MM.1S (cell line): ENCODE data around the gene CBFA2T3.
A peak's percentile ranks its signal among the peaks of the same experiment; 100 is the strongest.

Source experiments
- DNase-seq: peaks from one replicate; pipeline ENCODE4 v3.0.0-alpha.2; 2015
- H2AFZ ChIP-seq: fragments of 300-600 bp; sonication (generic); 2 replicates; pipeline ENCODE4 v1.6.0; 2016; ENCODE audit warnings: antibody characterized with exemption, low read length
- H3F3A ChIP-seq: fragments of 300-600 bp; sonication (generic); 2 replicates; pipeline ENCODE4 v1.6.1; 2016; ENCODE audit warnings: mild to moderate bottlenecking, antibody characterized with exemption, low read length, moderate library complexity, mixed read lengths; ENCODE audit not compliant: insufficient read depth
- H3K27ac ChIP-seq: fragments of 300-600 bp; sonication (generic); 2 replicates; pipeline ENCODE4 v1.5.1; 2016; ENCODE audit warnings: mild to moderate bottlenecking, low read length
- H3K27me3 ChIP-seq: fragments of 300-600 bp; sonication (generic); replicated peaks from 2 replicates; pipeline ENCODE4 v1.6.0; 2016; ENCODE audit warnings: low read length; ENCODE audit not compliant: insufficient read depth
- H3K36me3 ChIP-seq: fragments of 300-600 bp; sonication (generic); replicated peaks from 2 replicates; pipeline ENCODE4 v1.6.1; 2016; ENCODE audit warnings: mild to moderate bottlenecking, low read length, mixed read lengths; ENCODE audit not compliant: insufficient read depth
- H3K4me1 ChIP-seq: fragments of 300-600 bp; sonication (generic); 2 replicates; pipeline ENCODE4 v1.6.1; 2016; ENCODE audit warnings: low read length, mixed read lengths
- H3K4me2 ChIP-seq: fragments of 300-600 bp; sonication (generic); 2 replicates; pipeline ENCODE4 v1.6.0; 2016; ENCODE audit warnings: low read depth, low read length
- H3K4me3 ChIP-seq: fragments of 300-600 bp; sonication (generic); 2 replicates; pipeline ENCODE4 v1.5.1; 2016; ENCODE audit warnings: low read length, mixed read lengths
- H3K79me2 ChIP-seq: fragments of 300-600 bp; sonication (generic); 2 replicates; pipeline ENCODE4 v1.6.1; 2016; ENCODE audit warnings: mixed run types, low read length, mixed read lengths
- H3K9ac ChIP-seq: fragments of 300-600 bp; sonication (generic); 2 replicates; pipeline ENCODE4 v1.6.1; 2016; ENCODE audit warnings: low read length, mixed read lengths
- H3K9me2 ChIP-seq: fragments of 300-600 bp; sonication (generic); replicated peaks from 2 replicates; pipeline ENCODE4 v1.6.1; 2016; ENCODE audit warnings: mild to moderate bottlenecking, low read length, mixed read lengths; ENCODE audit not compliant: insufficient read depth
- H3K9me3 ChIP-seq: fragments of 300-600 bp; sonication (generic); replicated peaks from 2 replicates; pipeline ENCODE4 v1.6.1; 2016; ENCODE audit warnings: mild to moderate bottlenecking, low read length, mixed read lengths; ENCODE audit not compliant: insufficient read depth
- H4K20me1 ChIP-seq: fragments of 300-600 bp; sonication (generic); 2 replicates; pipeline ENCODE4 v1.6.1; 2016; ENCODE audit warnings: mild to moderate bottlenecking, low read length, moderate library complexity, mixed read lengths; ENCODE audit not compliant: insufficient read depth
- EZH2 ChIP-seq: fragments of 300-600 bp; sonication (generic); optimal IDR thresholded peaks from 2 replicates; pipeline ENCODE3; 2017; ENCODE audit warnings: low read depth, mild to moderate bottlenecking, antibody characterized with exemption, low read length, mixed read lengths
- EZH2phosphoT487 ChIP-seq: fragments of 300-600 bp; sonication (generic); IDR thresholded peaks from 2 replicates; pipeline ENCODE4 v1.6.1; 2018; ENCODE audit warnings: antibody characterized with exemption, low read length
- TF ChIP-seq, protein P1 (sequence below): fragments of 300-600 bp; sonication (generic); IDR thresholded peaks from 2 replicates; pipeline ENCODE4 v1.5.1; 2016; ENCODE audit warnings: antibody characterized with exemption, low read length, mixed read lengths

The CBFA2T3 gene

DNA sequence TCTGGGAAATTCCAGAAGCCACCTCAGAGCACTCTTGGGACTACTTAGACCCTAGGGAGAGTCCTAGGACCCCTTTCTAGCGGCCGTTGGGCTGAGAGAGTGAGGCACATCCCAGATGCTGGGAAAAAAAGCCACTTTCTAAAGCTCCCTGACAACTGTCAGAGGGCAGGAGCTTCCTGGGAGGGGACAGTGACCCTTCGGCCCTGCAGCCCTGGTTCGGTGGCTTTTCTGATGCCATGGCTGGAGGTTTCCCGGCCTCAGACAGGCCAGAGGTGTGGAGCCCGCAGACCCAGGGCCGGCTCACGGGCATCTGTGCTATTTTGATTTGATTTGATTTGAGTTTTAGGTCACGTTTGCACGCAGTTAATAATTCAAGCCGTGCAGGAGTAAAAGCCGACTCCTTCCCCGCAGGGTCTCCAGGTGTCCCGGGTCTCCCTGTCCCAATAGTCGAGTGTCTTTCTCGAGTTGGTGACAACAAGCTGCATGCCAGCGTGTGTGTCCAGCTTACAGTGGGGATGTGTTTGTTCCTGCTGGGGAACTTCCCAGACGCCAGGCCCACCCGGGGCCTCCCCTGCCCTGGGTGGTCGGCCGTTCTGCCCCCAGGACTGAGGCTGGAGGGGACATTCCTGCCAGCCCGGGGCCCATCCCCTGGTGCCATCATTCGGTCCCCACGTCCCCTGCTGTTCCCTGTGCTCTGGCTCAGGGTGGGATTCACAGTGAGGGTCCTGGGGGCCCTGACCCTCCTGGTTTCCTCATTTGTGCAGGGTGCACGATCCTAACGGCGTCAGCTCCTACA lies 1.0 kb upstream of the CBFA2T3 start:
- Histone ChIP-seq H3K9ac (peak overlapping the region; percentile 83), H4K20me1 (no peaks in the 10 kb centered on the region), H3K4me2 (peak overlapping the region; percentile 95), H3K9me3 (no peaks in the 10 kb centered on the region), H2AFZ (no peak overlapping the region), H3F3A (peaks cover 12% of the 10 kb centered on the region; the same call in 1 of the 2 replicates), H3K4me1 (peaks cover 7% of the 10 kb centered on the region; the same call in 1 of the 2 replicates), H3K79me2 (peaks cover 61% of the 10 kb centered on the region), H3K9me2 (no peaks in the 10 kb centered on the region), H3K27me3 (no peaks in the 10 kb centered on the region), H3K27ac (peak overlapping the region; percentile 88), H3K4me3 (peak overlapping the region; percentile 79), H3K36me3 (no peaks in the 10 kb centered on the region)
- TF ChIP-seq EZH2 (no peak), EZH2phosphoT487 (no peak)
- TF ChIP-seq, protein P1, sequence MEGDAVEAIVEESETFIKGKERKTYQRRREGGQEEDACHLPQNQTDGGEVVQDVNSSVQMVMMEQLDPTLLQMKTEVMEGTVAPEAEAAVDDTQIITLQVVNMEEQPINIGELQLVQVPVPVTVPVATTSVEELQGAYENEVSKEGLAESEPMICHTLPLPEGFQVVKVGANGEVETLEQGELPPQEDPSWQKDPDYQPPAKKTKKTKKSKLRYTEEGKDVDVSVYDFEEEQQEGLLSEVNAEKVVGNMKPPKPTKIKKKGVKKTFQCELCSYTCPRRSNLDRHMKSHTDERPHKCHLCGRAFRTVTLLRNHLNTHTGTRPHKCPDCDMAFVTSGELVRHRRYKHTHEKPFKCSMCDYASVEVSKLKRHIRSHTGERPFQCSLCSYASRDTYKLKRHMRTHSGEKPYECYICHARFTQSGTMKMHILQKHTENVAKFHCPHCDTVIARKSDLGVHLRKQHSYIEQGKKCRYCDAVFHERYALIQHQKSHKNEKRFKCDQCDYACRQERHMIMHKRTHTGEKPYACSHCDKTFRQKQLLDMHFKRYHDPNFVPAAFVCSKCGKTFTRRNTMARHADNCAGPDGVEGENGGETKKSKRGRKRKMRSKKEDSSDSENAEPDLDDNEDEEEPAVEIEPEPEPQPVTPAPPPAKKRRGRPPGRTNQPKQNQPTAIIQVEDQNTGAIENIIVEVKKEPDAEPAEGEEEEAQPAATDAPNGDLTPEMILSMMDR: no peak
- DNase-seq: no peak

GRCh38 chr16:88976366-88977017 lies 515 bp downstream of the CBFA2T3 start:
- Histone ChIP-seq H2AFZ (no peak overlapping the region), H3K9me2 (no peaks in the 10 kb centered on the region), H3K9ac (peak overlapping the region; percentile 83), H3K4me3 (peak overlapping the region; percentile 79), H3K79me2 (peaks cover 76% of the 10 kb centered on the region), H4K20me1 (no peaks in the 10 kb centered on the region), H3K27ac (peak overlapping the region; percentile 88; the same call in 1 of the 2 replicates), H3K27me3 (no peaks in the 10 kb centered on the region), H3K36me3 (no peaks in the 10 kb centered on the region), H3K9me3 (no peaks in the 10 kb centered on the region), H3F3A (peaks cover 12% of the 10 kb centered on the region; the same call in 1 of the 2 replicates), H3K4me1 (peaks cover 7% of the 10 kb centered on the region; the same call in 1 of the 2 replicates), H3K4me2 (peak overlapping the region; percentile 95)
- TF ChIP-seq EZH2: no peak
- TF ChIP-seq, protein P1: no peak
- peak; percentile 38 for DNase-seq

DNA sequence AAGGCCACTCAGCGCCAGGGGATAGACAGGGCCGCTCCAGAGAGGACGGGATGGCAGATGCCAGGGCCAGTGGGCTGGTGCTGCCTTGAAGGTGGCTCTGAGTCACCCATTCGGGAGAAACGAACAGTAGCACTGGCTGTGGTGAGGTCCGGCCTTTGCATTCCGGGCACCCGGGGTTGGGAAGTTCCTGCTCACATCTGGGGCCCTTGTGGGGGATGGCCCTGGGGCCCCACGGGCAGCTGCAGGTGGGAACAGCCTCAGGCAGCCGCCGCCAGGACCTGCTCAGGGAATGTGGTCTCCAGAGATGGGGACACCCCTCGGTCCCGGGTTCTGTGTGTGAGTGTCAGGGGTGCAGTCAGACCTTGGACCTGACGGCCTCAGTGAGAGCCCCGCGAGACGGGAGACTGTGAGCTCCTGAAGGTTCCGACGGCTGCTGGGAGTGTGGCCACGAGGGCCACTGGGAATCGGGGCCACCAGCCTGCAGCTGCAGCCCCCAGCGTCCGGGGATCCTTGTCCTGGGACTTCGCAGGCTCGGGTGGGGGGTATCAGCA lies 1.4 kb downstream of the CBFA2T3 start:
- no peaks in the 10 kb centered on the region for H3K9me3 ChIP-seq
- no peaks in the 10 kb centered on the region for H4K20me1 ChIP-seq
- H3F3A ChIP-seq: peaks cover 12% of the 10 kb centered on the region; the same call in 1 of the 2 replicates
- H3K79me2 ChIP-seq: peaks cover 83% of the 10 kb centered on the region
- H3K9ac ChIP-seq: peak overlapping the region; percentile 83
- no peaks in the 10 kb centered on the region for H3K36me3 ChIP-seq
- no peak for TF ChIP-seq EZH2
- TF ChIP-seq EZH2phosphoT487: no peak
- TF ChIP-seq, protein P1: no peak
- peaks cover 9% of the 10 kb centered on the region for H3K4me1 ChIP-seq
- H3K4me3 ChIP-seq: peak overlapping the region; percentile 79
- DNase-seq: peak; percentile 18
- H3K4me2 ChIP-seq: peak overlapping the region; percentile 95
- H3K9me2 ChIP-seq: no peaks in the 10 kb centered on the region
- H2AFZ ChIP-seq: no peak overlapping the region
- no peaks in the 10 kb centered on the region for H3K27me3 ChIP-seq
- H3K27ac ChIP-seq: peak overlapping the region; percentile 88; the same call in 1 of the 2 replicates
